HepG2 (cell line): ENCODE results near the gene FLVCR1. TPM values are rescaled to one million over a fixed set of nuclear protein-coding genes. Genes with fewer than 3 reads are reported as not detected.

Experiments used
- AFF4 ChIP-seq: sonication (generic); formaldehyde crosslinking; IDR thresholded peaks from 2 replicates; pipeline ENCODE4 v1.4.0; 2020; ENCODE audit warnings: missing genetic modification reagents
- ARID2 ChIP-seq: sonication (generic); formaldehyde crosslinking; IDR thresholded peaks from 2 replicates; pipeline ENCODE4 v1.8.1; 2022; ENCODE audit warnings: mild to moderate bottlenecking, missing genetic modification reagents, borderline replicate concordance
- BORCS8-MEF2B ChIP-seq: sonication (generic); formaldehyde crosslinking; IDR thresholded peaks from 2 replicates; pipeline ENCODE4 v1.8.0; 2022; ENCODE audit warnings: mild to moderate bottlenecking, missing genetic modification reagents
- CAMTA2 ChIP-seq: sonication (generic); formaldehyde crosslinking; IDR thresholded peaks from 2 replicates; pipeline ENCODE4 v1.4.0; 2020; ENCODE audit warnings: mild to moderate bottlenecking, missing genetic modification reagents, borderline replicate concordance
- DNMT1 ChIP-seq: sonication (generic); formaldehyde crosslinking; IDR thresholded peaks from 2 replicates; pipeline ENCODE4 v1.5.1; 2020; ENCODE audit warnings: mild to moderate bottlenecking, missing genetic modification reagents
- FOXM1 ChIP-seq: sonication (generic); formaldehyde crosslinking; IDR thresholded peaks from 2 replicates; pipeline ENCODE4 v1.5.0; 2020; ENCODE audit warnings: missing genetic modification reagents
- HMG20B ChIP-seq: conservative IDR thresholded peaks from 2 replicates; pipeline ENCODE4 v1.6.1; 2016; ENCODE audit warnings: missing genetic modification reagents, missing compliant biosample characterization
- HNF4A ChIP-seq: sonication (generic); formaldehyde crosslinking; IDR thresholded peaks from 2 replicates; pipeline ENCODE4 v1.4.0; 2020; ENCODE audit warnings: missing genetic modification reagents
- KLF6 ChIP-seq: IDR thresholded peaks from 2 replicates; pipeline ENCODE4 v1.8.0; 2016; ENCODE audit warnings: missing biosample characterization, missing genetic modification reagents
- LRRFIP1 ChIP-seq: sonication (generic); formaldehyde crosslinking; conservative IDR thresholded peaks from 2 replicates; pipeline ENCODE4 v1.4.0; 2020; ENCODE audit warnings: missing genetic modification reagents
- MAFK ChIP-seq, 2 experiments: IDR thresholded peaks in 1 of 2; conservative IDR thresholded peaks in 1 of 2; 2 replicates each; pipeline ENCODE4 v1.6.1; 2011; ENCODE audit warnings: improper control_type of control experiment in 2 of 2, low read length in 2 of 2
- MXI1 ChIP-seq: IDR thresholded peaks from 3 replicates; pipeline ENCODE4 v1.6.1; 2012; ENCODE audit warnings: low read depth, low read length, inconsistent platforms, borderline replicate concordance
- NR2F1 ChIP-seq, 2 experiments: fragments of 450-650 bp in 1 of 2; formaldehyde crosslinking in 1 of 2; IDR thresholded peaks; 2 replicates each; pipeline versions ENCODE4 v1.5.0 to v1.6.1; 2016 to 2020; ENCODE audit warnings: mild to moderate bottlenecking in 1 of 2, missing compliant biosample characterization in 1 of 2, missing genetic modification reagents in 1 of 2, moderate library complexity in 1 of 2
- RCOR2 ChIP-seq: IDR thresholded peaks from 2 replicates; pipeline ENCODE4 v1.6.1; 2016; ENCODE audit warnings: missing biosample characterization, missing genetic modification reagents
- TFAP4 ChIP-seq: sonication (generic); IDR thresholded peaks from 2 replicates; pipeline ENCODE4 v1.6.1; 2016; ENCODE audit warnings: low read depth, borderline replicate concordance
- YEATS4 ChIP-seq: sonication (generic); formaldehyde crosslinking; IDR thresholded peaks from 2 replicates; pipeline ENCODE4 v1.4.0; 2020; ENCODE audit warnings: missing genetic modification reagents, borderline replicate concordance
- ZNF580 ChIP-seq: IDR thresholded peaks from 2 replicates; pipeline ENCODE4 v1.6.1; 2016; ENCODE audit warnings: low read depth, borderline replicate concordance
- ZNF607 ChIP-seq: sonication (generic); formaldehyde crosslinking; IDR thresholded peaks from 2 replicates; pipeline ENCODE4 v1.5.1; 2020; ENCODE audit warnings: missing genetic modification reagents, mild to moderate bottlenecking, borderline replicate concordance
- ZNF883 ChIP-seq: sonication (generic); formaldehyde crosslinking; IDR thresholded peaks from 2 replicates; pipeline ENCODE4 v1.5.1; 2020; ENCODE audit warnings: mild to moderate bottlenecking, missing genetic modification reagents; ENCODE audit errors: not compliant biosample characterization
- ZSCAN22 ChIP-seq: sonication (generic); formaldehyde crosslinking; IDR thresholded peaks from 2 replicates; pipeline ENCODE4 v1.4.0; 2020; ENCODE audit warnings: mild to moderate bottlenecking, missing genetic modification reagents
- polyA plus RNA-seq, 8 experiments: library from polyadenylated mRNA; depleted of rRNA in 3 of 8; stranded (reverse) in 7 of 8; unstranded in 1 of 8; fragments of >200 nt; fragmentation: Illumina TruSeq in 4 of 8; extraction: Trizol in 4 of 8; gene quantifications; 2 replicates each; pipeline versions ENCODE4 v1.2.1 to v1.2.3, GENCODE V29; 2011 to 2016; ENCODE audit warnings: low read depth in 4 of 8, missing spikeins in 1 of 8, mixed read lengths in 1 of 8; ENCODE audit not compliant: insufficient read depth in 1 of 8
- total RNA-seq, 5 experiments: library from RNA; depleted of rRNA; stranded (reverse); fragments of >200 nt; fragmentation: Illumina TruSeq; extraction: Trizol; gene quantifications; 2 replicates each; pipeline ENCODE4 v1.2.3, GENCODE V29; 2016; ENCODE audit warnings: low read depth in 1 of 5
- TF ChIP-seq, protein P1 (sequence below): IDR thresholded peaks from 2 replicates; pipeline ENCODE4 v1.6.1; 2016

FLVCR1 gene
- total and polyA plus RNA-seq, 2 of the 13 experiments (the other 11 are each of a cell fraction or from before 2014, with no cell fraction given) = 14.8 to 39.8 TPM

- TF ChIP-seq HMG20B (CRISPR knock-in tag) (no peak), YEATS4 (CRISPR knock-in tag) (no peak; the same call in 1 of the 2 replicates), LRRFIP1 (CRISPR knock-in tag) (no peak), HNF4A (CRISPR knock-in tag) (no peak), FOXM1 (CRISPR knock-in tag) (no peak), ZNF580 (CRISPR knock-in tag) (no peak), MXI1 (peak; percentile 71; the same call in 1 of the 3 replicates), AFF4 (no peak), NR2F1 (CRISPR knock-in tag; IDR thresholded peaks at IDR 0.05) (no peak), ZNF883 (CRISPR knock-in tag) (no peak), DNMT1 (CRISPR knock-in tag) (0 out of 2 replicates have a peak, but pooled peaks have one; percentile 27), ARID2 (CRISPR knock-in tag) (no peak; the same call in 1 of the 2 replicates), BORCS8-MEF2B (CRISPR knock-in tag) (peak; percentile 78), RCOR2 (CRISPR knock-in tag) (no peak), TFAP4 (peak; percentile 54; the same call in 1 of the 2 replicates), ZNF607 (CRISPR knock-in tag) (no peak; the same call in 1 of the 2 replicates), MAFK (conservative IDR thresholded peaks at IDR 0.05 in 1 of 2, IDR thresholded peaks at IDR 0.05 in 1 of 2; ENCODE audit: low read length in 2 of 2) (no peak), CAMTA2 (CRISPR knock-in tag) (no peak), ZSCAN22 (CRISPR knock-in tag) (no peak), KLF6 (CRISPR knock-in tag) (no peak; the same call in 1 of the 2 replicates)
- TF ChIP-seq, protein P1, sequence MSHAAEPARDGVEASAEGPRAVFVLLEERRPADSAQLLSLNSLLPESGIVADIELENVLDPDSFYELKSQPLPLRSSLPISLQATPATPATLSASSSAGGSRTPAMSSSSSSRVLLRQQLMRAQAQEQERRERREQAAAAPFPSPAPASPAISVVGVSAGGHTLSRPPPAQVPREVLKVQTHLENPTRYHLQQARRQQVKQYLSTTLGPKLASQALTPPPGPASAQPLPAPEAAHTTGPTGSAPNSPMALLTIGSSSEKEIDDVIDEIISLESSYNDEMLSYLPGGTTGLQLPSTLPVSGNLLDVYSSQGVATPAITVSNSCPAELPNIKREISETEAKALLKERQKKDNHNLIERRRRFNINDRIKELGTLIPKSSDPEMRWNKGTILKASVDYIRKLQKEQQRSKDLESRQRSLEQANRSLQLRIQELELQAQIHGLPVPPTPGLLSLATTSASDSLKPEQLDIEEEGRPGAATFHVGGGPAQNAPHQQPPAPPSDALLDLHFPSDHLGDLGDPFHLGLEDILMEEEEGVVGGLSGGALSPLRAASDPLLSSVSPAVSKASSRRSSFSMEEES (CRISPR knock-in tag) = no peak
Observed at GRCh38 chr1:212857992-212858460, at the start of gene FLVCR1 (continued).
